Measurements from ENCODE around the gene SDK2. TPM values are rescaled to one million over a fixed set of nuclear protein-coding genes. Genes with fewer than 3 reads are reported as not detected.

The SDK2 gene
- total and polyA plus RNA-seq, 8 donors, result 0.04 to 0.31 (median 0.17) TPM

DNA sequence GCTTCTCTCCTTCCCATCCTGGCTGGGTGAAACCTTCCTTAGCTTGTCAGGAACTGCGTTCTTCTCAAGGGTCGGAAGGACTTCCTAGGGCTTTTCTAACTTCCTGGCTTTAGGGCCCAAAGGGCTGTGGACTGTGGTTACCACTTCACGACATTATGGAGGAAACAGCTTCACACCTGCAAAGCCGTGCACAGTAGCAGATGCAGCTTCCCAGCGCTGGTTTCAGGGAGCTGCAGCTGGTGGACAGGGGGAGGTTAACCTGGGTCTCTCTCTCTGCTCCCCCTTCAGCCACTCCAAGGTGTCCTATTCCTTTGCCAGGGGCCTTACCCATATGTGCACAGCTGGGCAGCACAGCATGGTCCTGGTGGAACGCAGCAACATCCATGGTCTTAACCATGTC, 176.6 kb downstream of the SDK2 start:
- DNase-seq (no peak), ATAC-seq (no peak), FAIRE-seq (no peak)
- Histone ChIP-seq H3K4me1 (no peaks in the 10 kb centered on the region), H3K4me3 (no peak overlapping the region), H3K27me3 (no peaks in the 10 kb centered on the region), H3K9me3 (no peaks in the 10 kb centered on the region), H3K36me3 (no peaks in the 10 kb centered on the region), H3K27ac (no peak overlapping the region)
- 54 to 71% methylated on average over 6 of the region's 6 CpGs for WGBS, 2 donors
- TF ChIP-seq, protein P1, sequence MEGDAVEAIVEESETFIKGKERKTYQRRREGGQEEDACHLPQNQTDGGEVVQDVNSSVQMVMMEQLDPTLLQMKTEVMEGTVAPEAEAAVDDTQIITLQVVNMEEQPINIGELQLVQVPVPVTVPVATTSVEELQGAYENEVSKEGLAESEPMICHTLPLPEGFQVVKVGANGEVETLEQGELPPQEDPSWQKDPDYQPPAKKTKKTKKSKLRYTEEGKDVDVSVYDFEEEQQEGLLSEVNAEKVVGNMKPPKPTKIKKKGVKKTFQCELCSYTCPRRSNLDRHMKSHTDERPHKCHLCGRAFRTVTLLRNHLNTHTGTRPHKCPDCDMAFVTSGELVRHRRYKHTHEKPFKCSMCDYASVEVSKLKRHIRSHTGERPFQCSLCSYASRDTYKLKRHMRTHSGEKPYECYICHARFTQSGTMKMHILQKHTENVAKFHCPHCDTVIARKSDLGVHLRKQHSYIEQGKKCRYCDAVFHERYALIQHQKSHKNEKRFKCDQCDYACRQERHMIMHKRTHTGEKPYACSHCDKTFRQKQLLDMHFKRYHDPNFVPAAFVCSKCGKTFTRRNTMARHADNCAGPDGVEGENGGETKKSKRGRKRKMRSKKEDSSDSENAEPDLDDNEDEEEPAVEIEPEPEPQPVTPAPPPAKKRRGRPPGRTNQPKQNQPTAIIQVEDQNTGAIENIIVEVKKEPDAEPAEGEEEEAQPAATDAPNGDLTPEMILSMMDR (IDR thresholded peaks at IDR 0.05), result no peak
- intact Hi-C loops (cut with DNase I), result no loop called here

DNA sequence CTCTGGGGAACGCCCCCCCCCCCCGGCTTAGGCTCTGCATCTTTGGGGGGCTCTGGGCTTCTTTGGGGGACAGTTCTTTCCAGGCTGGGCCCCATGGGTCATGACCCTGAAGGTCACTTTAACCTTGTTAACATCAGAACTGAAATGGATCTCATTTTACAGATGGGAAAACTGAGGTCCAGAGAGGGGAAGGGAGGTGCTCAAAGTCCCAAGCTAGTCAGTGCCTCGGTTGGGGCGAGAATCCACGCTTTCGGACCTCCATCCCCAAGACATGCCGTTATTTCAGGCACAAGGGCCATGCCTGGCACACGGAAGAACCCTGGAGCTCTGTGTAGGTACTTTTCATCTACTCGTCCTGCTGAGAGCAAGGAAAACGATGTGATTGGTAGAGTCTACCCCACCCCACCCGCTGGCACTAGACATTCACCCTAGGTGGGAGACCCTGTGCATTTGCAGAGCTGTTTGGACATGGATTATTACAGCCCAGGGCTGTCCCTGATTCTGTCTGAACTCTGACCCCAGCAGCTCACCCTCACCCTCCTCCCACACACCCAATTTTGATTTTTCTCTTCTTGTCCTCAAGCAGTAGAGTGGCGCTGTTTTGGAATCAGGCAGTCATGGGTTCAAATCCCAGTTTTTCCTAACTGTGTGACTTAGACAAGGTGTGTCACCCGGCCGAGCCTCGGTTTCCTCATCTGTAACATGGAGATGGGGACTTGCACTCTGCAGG, 177.4 kb downstream of the SDK2 start:
- Histone ChIP-seq H3K36me3 (no peaks in the 10 kb centered on the region), H3K4me1 (no peaks in the 10 kb centered on the region), H3K27me3 (no peaks in the 10 kb centered on the region), H3K27ac (no peak overlapping the region), H3K4me3 (no peak overlapping the region), H3K9me3 (no peaks in the 10 kb centered on the region)
- intact Hi-C loops (cut with DNase I), result no loop called here
- TF ChIP-seq, protein P1 (IDR thresholded peaks at IDR 0.05), result no peak
- DNase-seq, result no peak
- ATAC-seq, result no peak
- no peak for FAIRE-seq
- WGBS, 2 donors, result 49 to 55% methylated on average over 15 of the region's 15 CpGs

DNA sequence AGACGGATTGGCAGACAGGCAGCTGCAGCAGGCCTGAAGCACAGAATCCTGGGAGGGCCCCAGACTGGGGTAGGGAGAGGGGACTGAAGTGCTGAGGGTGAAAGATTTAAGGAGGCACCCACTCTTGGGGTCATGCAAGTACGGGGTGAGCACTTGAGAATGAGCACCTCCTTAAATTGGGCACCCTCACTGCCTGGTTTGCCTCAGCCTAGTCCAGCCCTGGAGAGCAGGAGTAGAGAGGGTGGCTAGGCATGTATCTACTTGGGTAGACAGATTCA, 178.4 kb downstream of the SDK2 start:
- FAIRE-seq (no peak), ATAC-seq (no peak), DNase-seq (no peak)
- H3K27me3 ChIP-seq, result no peaks in the 10 kb centered on the region
- H3K9me3 ChIP-seq, result no peaks in the 10 kb centered on the region
- no peak overlapping the region for H3K27ac ChIP-seq
- intact Hi-C loops (cut with DNase I), result no loop called here
- WGBS, 2 donors, result 66 to 71% methylated on average over 2 of the region's 2 CpGs
- H3K36me3 ChIP-seq, result no peaks in the 10 kb centered on the region
- TF ChIP-seq, protein P1 (IDR thresholded peaks at IDR 0.05), result no peak
- H3K4me3 ChIP-seq, result no peak overlapping the region
- no peaks in the 10 kb centered on the region for H3K4me1 ChIP-seq

DNA sequence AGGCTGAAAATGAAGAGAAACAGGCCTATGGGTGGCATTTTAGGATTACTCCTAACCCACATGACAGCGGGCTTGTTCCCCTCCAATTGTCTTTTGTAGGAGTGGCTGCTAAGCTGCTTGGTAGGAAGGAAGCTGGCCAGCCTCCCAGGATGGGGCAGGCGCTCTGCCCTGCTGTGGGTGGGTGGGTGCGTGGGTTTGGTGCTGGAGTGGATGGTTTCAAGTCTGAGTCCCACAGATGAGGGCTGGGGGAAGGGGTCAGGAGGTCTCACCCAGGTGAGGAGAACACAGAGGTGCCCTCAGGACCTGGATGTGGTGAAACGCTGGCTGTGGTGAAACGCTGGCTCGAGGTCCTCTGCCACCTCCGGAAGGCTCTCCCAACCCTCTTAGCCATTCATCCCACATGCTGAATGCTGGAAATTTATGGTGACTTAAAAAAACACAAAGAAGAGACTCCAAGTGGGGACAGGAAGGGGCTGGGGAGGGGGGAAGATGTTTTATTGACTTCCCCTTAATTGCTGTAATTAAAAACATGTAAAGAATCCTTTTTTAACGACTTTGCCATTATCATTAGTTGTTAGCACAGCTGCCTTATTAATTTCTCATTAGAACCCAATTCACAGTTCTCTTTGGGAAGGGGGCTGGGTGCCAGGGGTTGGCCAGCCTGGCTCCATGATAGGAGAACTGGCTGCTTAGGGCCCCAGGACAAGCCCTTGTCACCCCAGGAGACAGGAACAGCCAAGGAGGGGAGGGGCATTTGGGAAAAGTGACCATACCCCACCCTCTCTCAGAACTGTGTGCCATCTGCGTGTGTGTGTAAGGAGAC, 178.9 kb downstream of the SDK2 start:
- Histone ChIP-seq H3K36me3 (no peaks in the 10 kb centered on the region), H3K9me3 (no peaks in the 10 kb centered on the region), H3K4me1 (no peaks in the 10 kb centered on the region), H3K4me3 (no peak overlapping the region), H3K27ac (no peak overlapping the region), H3K27me3 (no peaks in the 10 kb centered on the region)
- ATAC-seq (no peak), FAIRE-seq (no peak), DNase-seq (no peak)
- WGBS, 2 donors, result 61 to 62% methylated on average over 9 of the region's 9 CpGs
- intact Hi-C loops (cut with DNase I), result no loop called here
- TF ChIP-seq, protein P1 (IDR thresholded peaks at IDR 0.05), result no peak

DNA sequence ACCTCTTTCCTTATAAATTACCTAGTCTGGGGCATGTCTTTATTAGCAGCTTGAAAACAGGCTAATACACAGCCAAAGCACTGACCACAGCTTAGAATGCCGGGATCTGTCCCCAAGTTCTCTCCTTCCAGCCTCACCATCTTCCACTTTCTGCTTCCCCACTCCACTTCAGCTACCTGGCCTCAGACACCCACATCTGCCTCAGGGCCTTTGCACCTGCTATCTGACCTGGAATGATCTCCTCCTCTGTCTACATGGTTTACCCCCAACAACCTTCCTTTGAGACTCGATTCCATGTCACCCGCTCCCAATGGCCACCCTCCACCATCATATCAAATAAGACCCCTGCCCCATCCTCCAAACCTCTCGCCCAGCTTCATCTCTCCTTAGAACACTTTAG, 179.8 kb downstream of the SDK2 start:
- TF ChIP-seq, protein P1 (IDR thresholded peaks at IDR 0.05), result no peak
- ATAC-seq (no peak), DNase-seq (no peak), FAIRE-seq (no peak)
- 75 to 89% methylated on average over 4 of the region's 4 CpGs for WGBS, 2 donors
- Histone ChIP-seq H3K36me3 (no peaks in the 10 kb centered on the region), H3K4me3 (no peak overlapping the region), H3K9me3 (no peaks in the 10 kb centered on the region), H3K4me1 (no peaks in the 10 kb centered on the region), H3K27ac (no peak overlapping the region), H3K27me3 (no peaks in the 10 kb centered on the region)
- intact Hi-C loops (cut with DNase I), result no loop called here
